HCT116 (cell line): ENCODE measurements around the gene TLX3. TPM values are rescaled to one million over a fixed set of nuclear protein-coding genes. Genes with fewer than 3 reads are reported as not detected.

ENCODE experiments used
- ATAC-seq: fragments of 200-7000 bp; cut with Tn5 transposase; 2 replicates; pipeline ENCODE4 v1.9.1; 2020; ENCODE audit warnings: mild to moderate bottlenecking, moderate library complexity
- BruUV-seq: library from RNA; stranded (reverse); fragments of 400-500 nt; replicated peaks from 2 replicates; lab custom pipeline; 2021; lab: Mats Ljungman, UMichigan
- CTCF ChIA-PET: fragments of 300-600 bp; sonication (Branson Sonifier 250); formaldehyde crosslinking; loops from one replicate; lab custom pipeline; 2021; ENCODE audit warnings: antibody characterized with exemption; lab: Charles Lee
- POLR2A ChIA-PET: fragments of 300-600, 350-600 bp; sonication (Branson Sonifier 250); formaldehyde crosslinking; loops from one replicate; lab custom pipeline; 2021; ENCODE audit warnings: antibody characterized with exemption; lab: Charles Lee
- RAD21 ChIA-PET, 2 experiments: fragments of 300-600 bp; sonication (Branson Sonifier 250); formaldehyde crosslinking; loops; one replicate each; lab custom pipeline; 2023; ENCODE audit warnings: low total read pairs in 2 of 2; ENCODE audit not compliant: uncharacterized antibody in 2 of 2, unreplicated experiment in 2 of 2, low non-redundant PET in 1 of 2; lab: Charles Lee
- DNase-seq: peaks from one replicate; pipeline ENCODE4 v3.0.0-alpha.2; 2010; ENCODE audit warnings: low read depth, low spot score
- H2AFZ ChIP-seq: fragments of 200-600 bp; shearing (Covaris generic), sonication (generic); 2 replicates; pipeline ENCODE4 v1.6.1; 2017; ENCODE audit warnings: low read depth, mixed run types, mixed read lengths, antibody characterized with exemption, low read length; ENCODE audit not compliant: poor library complexity, severe bottlenecking
- H3K27ac ChIP-seq: 2 replicates; pipeline ENCODE4 v1.5.1; 2012; ENCODE audit warnings: low read depth, low read length
- H3K27me3 ChIP-seq: fragments of 200-600 bp; sonication (generic); 2 replicates; pipeline ENCODE4 v1.6.1; 2016; ENCODE audit warnings: mixed run types, low read length, mixed read lengths; ENCODE audit not compliant: insufficient read depth
- H3K36me3 ChIP-seq, 2 experiments: fragments of 200-500 bp in 1 of 2; fragments of 200-600 bp in 1 of 2; sonication (Bioruptor generic) in 1 of 2; sonication (generic) in 1 of 2; 2 replicates each; pipeline versions ENCODE4 v1.5.1 to v1.6.1; 2014 to 2016; ENCODE audit warnings: low read length in 2 of 2, inconsistent platforms in 1 of 2, mixed read lengths in 1 of 2, mixed run types in 1 of 2; ENCODE audit not compliant: insufficient read depth in 2 of 2, control insufficient read depth in 1 of 2
- H3K4me1 ChIP-seq, 2 experiments: fragments of 200-600 bp in 1 of 2; sonication (generic) in 1 of 2; 2 replicates each; pipeline versions ENCODE4 v1.5.1 to v1.6.1; 2012 to 2017; ENCODE audit warnings: low read length in 2 of 2, inconsistent platforms in 1 of 2, mild to moderate bottlenecking in 1 of 2, mixed read lengths in 1 of 2, mixed run types in 1 of 2, moderate library complexity in 1 of 2; ENCODE audit not compliant: insufficient read depth in 2 of 2, control insufficient read depth in 1 of 2
- H3K4me2 ChIP-seq: fragments of 200-600 bp; sonication (generic); 2 replicates; pipeline ENCODE4 v1.6.1; 2017; ENCODE audit warnings: mixed run types, low read length, mixed read lengths
- H3K4me3 ChIP-seq, 2 experiments: fragments of 200-600 bp in 1 of 2; sonication (generic) in 1 of 2; replicated peaks in 1 of 2; 2 replicates each; pipeline ENCODE4 v1.5.1; 2011 to 2016; ENCODE audit warnings: low read length in 2 of 2, control low read depth in 1 of 2, low read depth in 1 of 2, mild to moderate bottlenecking in 1 of 2, mixed read lengths in 1 of 2, mixed run types in 1 of 2
- H3K79me2 ChIP-seq: fragments of 200-600 bp; sonication (generic); 2 replicates; pipeline ENCODE4 v1.6.1; 2017; ENCODE audit warnings: mild to moderate bottlenecking, mixed run types, low read length, moderate library complexity, mixed read lengths; ENCODE audit not compliant: insufficient read depth
- H3K9ac ChIP-seq: fragments of 200-600 bp; sonication (generic); 2 replicates; pipeline ENCODE4 v1.6.1; 2016; ENCODE audit warnings: low read length, mixed read lengths
- H3K9me2 ChIP-seq: fragments of 200-600 bp; sonication (generic), shearing (Covaris generic); 2 replicates; pipeline ENCODE4 v1.6.1; 2017; ENCODE audit warnings: mixed run types, mild to moderate bottlenecking, moderate library complexity; ENCODE audit not compliant: insufficient read depth
- H3K9me3 ChIP-seq, 2 experiments: fragments of 200-500 bp in 1 of 2; fragments of 200-600 bp in 1 of 2; sonication (Bioruptor generic) in 1 of 2; sonication (generic) in 1 of 2; 2 replicates each; pipeline ENCODE4 v1.6.1; 2014 to 2017; ENCODE audit warnings: low read length in 2 of 2, mixed read lengths in 2 of 2, inconsistent platforms in 1 of 2, low read depth in 1 of 2, mild to moderate bottlenecking in 1 of 2, mixed run types in 1 of 2, moderate library complexity in 1 of 2; ENCODE audit not compliant: control insufficient read depth in 1 of 2, insufficient read depth in 1 of 2
- H4K20me1 ChIP-seq: fragments of 200-600 bp; sonication (generic), shearing (Covaris generic); 2 replicates; pipeline ENCODE4 v1.6.1; 2017; ENCODE audit warnings: mixed run types, mild to moderate bottlenecking, moderate library complexity; ENCODE audit not compliant: insufficient read depth
- CEBPB ChIP-seq: IDR thresholded peaks from 2 replicates; pipeline ENCODE4 v1.6.1; 2012; ENCODE audit warnings: low read depth
- EGR1 ChIP-seq: IDR thresholded peaks from 2 replicates; pipeline ENCODE4 v1.6.1; 2012; ENCODE audit warnings: low read depth
- EZH2phosphoT487 ChIP-seq: fragments of 200-600 bp; IDR thresholded peaks from 2 replicates; pipeline ENCODE4 v1.6.1; 2018; ENCODE audit warnings: antibody characterized with exemption, borderline replicate concordance
- FOSL1 ChIP-seq: IDR thresholded peaks from 2 replicates; pipeline ENCODE4 v1.6.1; 2012; ENCODE audit warnings: low read depth
- JUND ChIP-seq: IDR thresholded peaks from 2 replicates; pipeline ENCODE4 v1.6.1; 2012
- POLR2A ChIP-seq: IDR thresholded peaks from 2 replicates; pipeline ENCODE4 v1.7.0; 2011; ENCODE audit warnings: borderline replicate concordance; ENCODE audit not compliant: insufficient read depth, insufficient read length; ENCODE audit errors: extremely low read depth
- POLR2AphosphoS5 ChIP-seq: IDR thresholded peaks from 2 replicates; pipeline ENCODE4 v1.6.1; 2011; ENCODE audit warnings: mild to moderate bottlenecking, low read depth, low read length, moderate library complexity
- SIN3A ChIP-seq: IDR thresholded peaks from 2 replicates; pipeline ENCODE4 v1.6.1; 2012; ENCODE audit warnings: low read depth
- SP1 ChIP-seq: IDR thresholded peaks from 2 replicates; pipeline ENCODE4 v1.6.1; 2012; ENCODE audit warnings: low read depth
- TCF7L2 ChIP-seq: IDR thresholded peaks from 2 replicates; pipeline ENCODE4 v1.7.0; 2011; ENCODE audit warnings: borderline replicate concordance, inconsistent platforms; ENCODE audit not compliant: insufficient read depth, insufficient read length; ENCODE audit errors: extremely low read depth
- YY1 ChIP-seq: IDR thresholded peaks from 2 replicates; pipeline ENCODE4 v1.6.1; 2011; ENCODE audit warnings: low read length, low read depth, moderate library complexity, mild to moderate bottlenecking; ENCODE audit not compliant: insufficient replicate concordance; ENCODE audit errors: extremely low read depth
- ZNF274 ChIP-seq: fragments of 200-500 bp; sonication (Bioruptor generic); IDR thresholded peaks from 2 replicates; pipeline ENCODE4 v1.6.1; 2014; ENCODE audit warnings: mild to moderate bottlenecking, low read depth, low read length, inconsistent platforms
- intact Hi-C: fragments of 100-400 bp; cut with micrococcal nuclease; formaldehyde crosslinking; loops from 2 replicates; pipeline ENCODE4 v1.10.0; 2022
- total RNA-seq: library from RNA; stranded (reverse); gene quantifications from one replicate; pipeline ENCODE4 v1.2.1, GENCODE V29; 2021; ENCODE audit not compliant: unreplicated experiment
- TF ChIP-seq, protein P1 (sequence below), 3 experiments: fragments of 200-600 bp in 1 of 3; sonication (generic) in 1 of 3; IDR thresholded peaks in 2 of 3; conservative IDR thresholded peaks in 1 of 3; 2 replicates each; pipeline ENCODE4 v1.5.1; 2012 to 2017; ENCODE audit warnings: low read depth in 2 of 3, low read length in 2 of 3, antibody characterized with exemption in 1 of 3, borderline replicate concordance in 1 of 3, control low read depth in 1 of 3, mild to moderate bottlenecking in 1 of 3, mixed read lengths in 1 of 3, mixed run types in 1 of 3, moderate library complexity in 1 of 3; ENCODE audit not compliant: insufficient read depth in 1 of 3
- TF ChIP-seq, protein P2 (sequence below): IDR thresholded peaks from 2 replicates; pipeline ENCODE4 v1.6.1; 2012; ENCODE audit warnings: low read depth
- TF ChIP-seq, protein P3 (sequence below): IDR thresholded peaks from 2 replicates; pipeline ENCODE4 v1.6.1; 2012
- TF ChIP-seq, protein P4 (sequence below): IDR thresholded peaks from 2 replicates; pipeline ENCODE4 v1.6.1; 2012
- TF ChIP-seq, protein P5 (sequence below): IDR thresholded peaks from 2 replicates; pipeline ENCODE4 v1.6.1; 2011; ENCODE audit warnings: mild to moderate bottlenecking, low read length, moderate library complexity; ENCODE audit not compliant: insufficient replicate concordance; ENCODE audit errors: extremely low read depth

TLX3 gene
- total RNA-seq, 1 experiment from 2014 or later, result 4.6 TPM

DNA sequence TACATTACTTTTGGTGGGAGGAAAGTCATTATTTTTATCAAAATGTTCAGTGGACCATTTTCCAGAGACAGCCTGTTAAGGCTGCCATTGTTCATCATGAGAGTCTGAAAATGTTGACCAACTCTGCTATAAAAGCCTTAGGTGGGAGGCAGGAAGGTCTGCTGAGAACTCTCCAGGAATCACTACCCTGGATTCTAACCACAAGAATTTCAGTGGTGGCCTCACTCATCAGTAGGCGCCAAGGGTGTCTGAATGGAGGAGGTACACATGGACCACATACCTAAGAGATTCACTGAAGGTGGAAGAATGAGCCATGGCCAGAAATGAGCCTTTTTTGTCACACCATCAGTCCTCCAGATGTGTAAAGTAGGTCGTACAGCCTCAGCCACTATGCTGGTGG, 21.0 kb upstream of the TLX3 start:
- no peak for TF ChIP-seq SP1
- no peak for TF ChIP-seq TCF7L2
- TF ChIP-seq POLR2AphosphoS5, result no peak
- TF ChIP-seq, protein P1, sequence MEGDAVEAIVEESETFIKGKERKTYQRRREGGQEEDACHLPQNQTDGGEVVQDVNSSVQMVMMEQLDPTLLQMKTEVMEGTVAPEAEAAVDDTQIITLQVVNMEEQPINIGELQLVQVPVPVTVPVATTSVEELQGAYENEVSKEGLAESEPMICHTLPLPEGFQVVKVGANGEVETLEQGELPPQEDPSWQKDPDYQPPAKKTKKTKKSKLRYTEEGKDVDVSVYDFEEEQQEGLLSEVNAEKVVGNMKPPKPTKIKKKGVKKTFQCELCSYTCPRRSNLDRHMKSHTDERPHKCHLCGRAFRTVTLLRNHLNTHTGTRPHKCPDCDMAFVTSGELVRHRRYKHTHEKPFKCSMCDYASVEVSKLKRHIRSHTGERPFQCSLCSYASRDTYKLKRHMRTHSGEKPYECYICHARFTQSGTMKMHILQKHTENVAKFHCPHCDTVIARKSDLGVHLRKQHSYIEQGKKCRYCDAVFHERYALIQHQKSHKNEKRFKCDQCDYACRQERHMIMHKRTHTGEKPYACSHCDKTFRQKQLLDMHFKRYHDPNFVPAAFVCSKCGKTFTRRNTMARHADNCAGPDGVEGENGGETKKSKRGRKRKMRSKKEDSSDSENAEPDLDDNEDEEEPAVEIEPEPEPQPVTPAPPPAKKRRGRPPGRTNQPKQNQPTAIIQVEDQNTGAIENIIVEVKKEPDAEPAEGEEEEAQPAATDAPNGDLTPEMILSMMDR (IDR thresholded peaks at IDR 0.05 in 2 of 3, conservative IDR thresholded peaks at IDR 0.05 in 1 of 3; ENCODE audit: borderline replicate concordance in 1 of 3, insufficient read depth in 1 of 3, low read depth in 2 of 3, low read length in 2 of 3), result no peak
- TF ChIP-seq JUND, result no peak
- TF ChIP-seq, protein P2, sequence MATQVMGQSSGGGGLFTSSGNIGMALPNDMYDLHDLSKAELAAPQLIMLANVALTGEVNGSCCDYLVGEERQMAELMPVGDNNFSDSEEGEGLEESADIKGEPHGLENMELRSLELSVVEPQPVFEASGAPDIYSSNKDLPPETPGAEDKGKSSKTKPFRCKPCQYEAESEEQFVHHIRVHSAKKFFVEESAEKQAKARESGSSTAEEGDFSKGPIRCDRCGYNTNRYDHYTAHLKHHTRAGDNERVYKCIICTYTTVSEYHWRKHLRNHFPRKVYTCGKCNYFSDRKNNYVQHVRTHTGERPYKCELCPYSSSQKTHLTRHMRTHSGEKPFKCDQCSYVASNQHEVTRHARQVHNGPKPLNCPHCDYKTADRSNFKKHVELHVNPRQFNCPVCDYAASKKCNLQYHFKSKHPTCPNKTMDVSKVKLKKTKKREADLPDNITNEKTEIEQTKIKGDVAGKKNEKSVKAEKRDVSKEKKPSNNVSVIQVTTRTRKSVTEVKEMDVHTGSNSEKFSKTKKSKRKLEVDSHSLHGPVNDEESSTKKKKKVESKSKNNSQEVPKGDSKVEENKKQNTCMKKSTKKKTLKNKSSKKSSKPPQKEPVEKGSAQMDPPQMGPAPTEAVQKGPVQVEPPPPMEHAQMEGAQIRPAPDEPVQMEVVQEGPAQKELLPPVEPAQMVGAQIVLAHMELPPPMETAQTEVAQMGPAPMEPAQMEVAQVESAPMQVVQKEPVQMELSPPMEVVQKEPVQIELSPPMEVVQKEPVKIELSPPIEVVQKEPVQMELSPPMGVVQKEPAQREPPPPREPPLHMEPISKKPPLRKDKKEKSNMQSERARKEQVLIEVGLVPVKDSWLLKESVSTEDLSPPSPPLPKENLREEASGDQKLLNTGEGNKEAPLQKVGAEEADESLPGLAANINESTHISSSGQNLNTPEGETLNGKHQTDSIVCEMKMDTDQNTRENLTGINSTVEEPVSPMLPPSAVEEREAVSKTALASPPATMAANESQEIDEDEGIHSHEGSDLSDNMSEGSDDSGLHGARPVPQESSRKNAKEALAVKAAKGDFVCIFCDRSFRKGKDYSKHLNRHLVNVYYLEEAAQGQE, result no peak
- TF ChIP-seq ZNF274, result no peak
- TF ChIP-seq FOSL1, result no peak
- TF ChIP-seq YY1, result no peak
- no peak for TF ChIP-seq EZH2phosphoT487
- TF ChIP-seq, protein P3, sequence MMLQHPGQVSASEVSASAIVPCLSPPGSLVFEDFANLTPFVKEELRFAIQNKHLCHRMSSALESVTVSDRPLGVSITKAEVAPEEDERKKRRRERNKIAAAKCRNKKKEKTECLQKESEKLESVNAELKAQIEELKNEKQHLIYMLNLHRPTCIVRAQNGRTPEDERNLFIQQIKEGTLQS, result no peak
- TF ChIP-seq EGR1, result no peak
- TF ChIP-seq, protein P4, sequence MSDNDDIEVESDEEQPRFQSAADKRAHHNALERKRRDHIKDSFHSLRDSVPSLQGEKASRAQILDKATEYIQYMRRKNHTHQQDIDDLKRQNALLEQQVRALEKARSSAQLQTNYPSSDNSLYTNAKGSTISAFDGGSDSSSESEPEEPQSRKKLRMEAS, result no peak
- TF ChIP-seq, protein P5, sequence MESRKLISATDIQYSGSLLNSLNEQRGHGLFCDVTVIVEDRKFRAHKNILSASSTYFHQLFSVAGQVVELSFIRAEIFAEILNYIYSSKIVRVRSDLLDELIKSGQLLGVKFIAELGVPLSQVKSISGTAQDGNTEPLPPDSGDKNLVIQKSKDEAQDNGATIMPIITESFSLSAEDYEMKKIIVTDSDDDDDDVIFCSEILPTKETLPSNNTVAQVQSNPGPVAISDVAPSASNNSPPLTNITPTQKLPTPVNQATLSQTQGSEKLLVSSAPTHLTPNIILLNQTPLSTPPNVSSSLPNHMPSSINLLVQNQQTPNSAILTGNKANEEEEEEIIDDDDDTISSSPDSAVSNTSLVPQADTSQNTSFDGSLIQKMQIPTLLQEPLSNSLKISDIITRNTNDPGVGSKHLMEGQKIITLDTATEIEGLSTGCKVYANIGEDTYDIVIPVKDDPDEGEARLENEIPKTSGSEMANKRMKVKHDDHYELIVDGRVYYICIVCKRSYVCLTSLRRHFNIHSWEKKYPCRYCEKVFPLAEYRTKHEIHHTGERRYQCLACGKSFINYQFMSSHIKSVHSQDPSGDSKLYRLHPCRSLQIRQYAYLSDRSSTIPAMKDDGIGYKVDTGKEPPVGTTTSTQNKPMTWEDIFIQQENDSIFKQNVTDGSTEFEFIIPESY, result no peak
- TF ChIP-seq CEBPB, result no peak
- TF ChIP-seq POLR2A, result no peak
- TF ChIP-seq SIN3A, result no peak
- Histone ChIP-seq H3K4me1 (peaks cover 0 to 10% of the 10 kb centered on the region in 2 experiments; a peak in 2 of 4 replicates), H3K4me2 (no peak overlapping the region), H3K27me3 (no peaks in the 10 kb centered on the region), H3K4me3 (no peak overlapping the region), H4K20me1 (no peaks in the 10 kb centered on the region), H3K9me3 (no peaks in the 10 kb centered on the region), H3K9ac (no peak overlapping the region), H3K9me2 (no peaks in the 10 kb centered on the region), H3K27ac (no peak overlapping the region), H3K36me3 (no peaks in the 10 kb centered on the region), H3K79me2 (no peaks in the 10 kb centered on the region), H2AFZ (no peak overlapping the region)
- ChIA-PET POLR2A (no interaction called here), RAD21 (no interaction called here), CTCF (no interaction called here)
- DNase-seq, result no peak
- ATAC-seq, result no peak
- intact Hi-C loops, result no loop called here
- no TSS peak for BruUV-seq
